HuH-7 (cell line): ENCODE measurements around the gene DNAH14.
"Not testable (repeated sequence)": the region's sequence is repeated elsewhere in the genome, so short reads cannot be mapped to it uniquely, and the experiment has no call there.

Source experiments
- DNase-seq: peaks from one replicate; pipeline ENCODE4 v3.0.0; 2011; ENCODE audit warnings: low spot score

DNAH14 gene

GRCh38 chr1:224921354-224921753, 8.1 kb upstream of the DNAH14 start:
- DNase-seq = no peak

- DNase-seq = peak; percentile 66
These were observed 6.9 kb upstream of the DNAH14 start for GRCh38 chr1:224922404-224923164.

- no peak for DNase-seq
These were observed 5.7 kb upstream of the DNAH14 start for GRCh38 chr1:224923726-224924125.

- DNase-seq = not testable (repeated sequence)
These were observed 1.8 kb upstream of the DNAH14 start for GRCh38 chr1:224927631-224928030.

GRCh38 chr1:224928906-224929305, 569 bp upstream of the DNAH14 start:
- DNase-seq = no peak

- no peak for DNase-seq
These were observed 2.1 kb downstream of the DNAH14 start for GRCh38 chr1:224931605-224932004.

GRCh38 chr1:224932607-224933249, 3.3 kb downstream of the DNAH14 start:
- no peak for DNase-seq

GRCh38 chr1:224933584-224933983, 4.1 kb downstream of the DNAH14 start:
- no peak for DNase-seq

GRCh38 chr1:224938652-224939051, 9.2 kb downstream of the DNAH14 start:
- DNase-seq = no peak

- DNase-seq = no peak
These were observed 10.5 kb downstream of the DNAH14 start for GRCh38 chr1:224939844-224940425.

GRCh38 chr1:224940735-224941134, 11.3 kb downstream of the DNAH14 start:
- DNase-seq = not testable (repeated sequence)

- not testable (repeated sequence) for DNase-seq
These were observed 16.3 kb downstream of the DNAH14 start for GRCh38 chr1:224945651-224946348.

GRCh38 chr1:224946349-224946691, 16.8 kb downstream of the DNAH14 start:
- DNase-seq = not testable (repeated sequence)

- DNase-seq = no peak
These were observed 28.2 kb downstream of the DNAH14 start for GRCh38 chr1:224957696-224958095.

- DNase-seq = no peak
These were observed 29.0 kb downstream of the DNAH14 start for GRCh38 chr1:224958490-224958889.

GRCh38 chr1:224959115-224959514, 29.6 kb downstream of the DNAH14 start:
- no peak for DNase-seq

- DNase-seq = no peak
These were observed 30.2 kb downstream of the DNAH14 start for GRCh38 chr1:224959656-224960055.

GRCh38 chr1:224980181-224980580, 50.7 kb downstream of the DNAH14 start:
- DNase-seq = no peak

- DNase-seq = peak; percentile 10
These were observed 52.5 kb downstream of the DNAH14 start for GRCh38 chr1:224981922-224982354.

GRCh38 chr1:224988042-224988441, 58.6 kb downstream of the DNAH14 start:
- no peak for DNase-seq

- no peak for DNase-seq
These were observed 60.1 kb downstream of the DNAH14 start for GRCh38 chr1:224989615-224990014.

GRCh38 chr1:224991550-224991949, 62.1 kb downstream of the DNAH14 start:
- DNase-seq = not testable (repeated sequence)

GRCh38 chr1:224995602-224996001, 66.1 kb downstream of the DNAH14 start:
- DNase-seq = no peak
